Right ventricle myocardium inferior (tissue), 1 donor: ENCODE data around the gene RAD51B. TPM values are rescaled to one million over a fixed set of nuclear protein-coding genes. Genes with fewer than 3 reads are reported as not detected.
"Not testable (repeated sequence)": the region's sequence is repeated elsewhere in the genome, so short reads cannot be mapped to it uniquely, and the experiment has no call there.

Experiments used
- ATAC-seq: fragments of 200-7000 bp; cut with Tn5 transposase; one replicate; pipeline ENCODE4 v1.9.1; 2020; ENCODE audit warnings: mild to moderate bottlenecking, moderate library complexity
- DNase-seq: peaks from one replicate; pipeline ENCODE4 v3.0.0; 2021; ENCODE audit errors: missing footprints
- intact Hi-C: fragments of 100-400 bp; cut with DNase I; formaldehyde crosslinking; loops from one replicate; pipeline ENCODE4 v1.11.0; 2022
- total RNA-seq: library from RNA; stranded (reverse); fragmentation: NEBNext Ultra II Directional; extraction: Animal tissue kit (Norgen Biotek cat#: 25700); gene quantifications from one replicate; pipeline ENCODE4 v1.2.1, GENCODE V29; 2021
- donor health status: DM: no; HTN: yes; CAD: no; lungs with severe emphysema.

RAD51B gene
- total RNA-seq, 1 donor from 2014 or later: 4.1 TPM

- no peak for ATAC-seq
- intact Hi-C loops: no loop called here
These were observed 345.1 kb downstream of the RAD51B start for GRCh38 chr14:68164711-68165113.

DNA sequence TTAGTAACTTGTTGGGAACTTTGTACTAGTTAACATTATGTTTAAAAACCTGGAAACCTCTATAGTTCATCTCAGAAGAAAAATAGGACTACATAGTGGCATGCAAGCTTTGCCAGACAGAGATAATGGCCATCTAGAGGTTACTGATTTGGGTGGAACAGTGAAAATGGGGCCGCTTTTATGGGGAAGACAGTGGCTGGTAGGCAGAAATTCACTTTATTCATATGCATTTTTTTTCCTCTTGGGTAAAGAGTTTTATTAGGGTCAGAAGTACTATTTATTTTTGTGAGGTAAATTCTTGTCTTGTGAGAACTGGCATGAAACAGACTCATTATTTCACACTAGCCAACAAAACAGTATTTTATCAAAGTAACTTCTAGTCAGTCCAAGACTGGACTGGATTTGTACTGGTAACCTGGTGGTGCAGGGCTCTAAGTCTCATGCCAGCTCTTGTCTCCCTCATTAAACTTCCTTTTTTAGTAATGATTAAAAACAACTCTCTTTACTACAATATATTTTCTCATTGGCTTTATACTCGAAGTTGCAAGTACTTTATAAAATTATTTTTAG, 345.8 kb downstream of the RAD51B start:
- no peak for DNase-seq
- intact Hi-C loops: no loop called here
- no peak for ATAC-seq

More at GRCh38 chr14:68164711-68165113, 345.1 kb downstream of the RAD51B start:
- DNase-seq: no peak

DNA sequence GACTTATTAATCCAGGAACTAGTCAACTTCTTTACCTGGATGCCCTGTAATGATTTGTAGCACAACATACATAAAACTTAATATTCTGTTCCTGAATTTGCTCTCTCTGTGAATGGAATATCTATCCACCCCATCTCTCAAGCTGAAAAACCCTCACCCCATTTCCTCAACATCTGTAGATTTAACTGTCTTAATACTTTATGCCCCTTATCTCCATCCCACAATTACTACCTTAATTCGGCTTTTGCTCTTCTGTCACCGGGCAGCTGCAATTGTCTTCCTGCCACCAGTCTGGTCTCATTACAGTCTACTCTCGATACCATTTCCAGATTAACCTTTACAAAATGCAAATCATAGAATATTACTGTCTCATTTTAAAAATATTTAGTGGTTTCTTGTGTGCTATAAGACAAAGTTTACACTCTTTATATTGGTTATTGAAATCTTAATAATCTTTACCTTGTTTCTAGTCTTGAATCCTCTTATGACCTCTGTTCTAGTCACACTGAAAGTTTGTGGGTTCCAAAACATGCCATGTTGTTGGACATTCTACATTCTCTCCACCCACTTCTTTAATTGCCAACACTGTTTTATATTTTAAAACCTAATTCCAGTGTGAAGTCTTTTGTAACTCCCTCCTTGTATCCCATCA, 347.3 kb downstream of the RAD51B start:
- intact Hi-C loops: no loop called here
- ATAC-seq (no peak), DNase-seq (no peak)

DNA sequence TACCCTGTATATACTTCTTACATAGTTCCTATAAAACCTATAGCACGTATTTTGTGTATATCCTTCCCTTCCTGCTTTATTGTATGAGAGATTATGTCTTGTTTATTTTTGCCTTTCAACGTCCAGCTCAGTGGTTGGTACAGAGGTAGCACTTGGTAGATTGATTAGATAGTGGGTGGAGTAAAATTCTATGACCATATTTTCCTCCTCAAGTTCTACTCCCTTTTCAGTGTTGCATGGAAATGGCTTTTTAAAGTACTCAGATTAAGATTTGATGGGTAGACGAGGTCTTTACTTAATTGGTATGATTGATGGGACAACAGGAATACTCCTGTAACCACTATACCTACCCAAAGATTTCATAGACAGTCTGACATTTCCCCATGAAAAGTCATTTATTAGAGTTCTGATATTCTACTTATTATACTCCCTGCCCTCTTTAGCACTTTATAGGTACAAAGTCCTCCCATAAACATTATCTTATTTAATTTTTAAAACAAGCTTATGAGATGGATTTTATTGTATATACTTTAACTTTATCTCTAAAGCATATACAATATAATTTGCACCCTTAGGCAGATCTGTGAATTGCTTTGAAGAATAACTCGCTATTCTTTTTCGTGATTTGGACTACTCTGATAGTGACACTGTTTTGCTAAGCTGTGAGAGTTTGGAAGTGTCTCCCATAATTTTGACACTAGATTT, 348.0 kb downstream of the RAD51B start:
- ATAC-seq (no peak), DNase-seq (no peak)
- intact Hi-C loops: no loop called here

DNA sequence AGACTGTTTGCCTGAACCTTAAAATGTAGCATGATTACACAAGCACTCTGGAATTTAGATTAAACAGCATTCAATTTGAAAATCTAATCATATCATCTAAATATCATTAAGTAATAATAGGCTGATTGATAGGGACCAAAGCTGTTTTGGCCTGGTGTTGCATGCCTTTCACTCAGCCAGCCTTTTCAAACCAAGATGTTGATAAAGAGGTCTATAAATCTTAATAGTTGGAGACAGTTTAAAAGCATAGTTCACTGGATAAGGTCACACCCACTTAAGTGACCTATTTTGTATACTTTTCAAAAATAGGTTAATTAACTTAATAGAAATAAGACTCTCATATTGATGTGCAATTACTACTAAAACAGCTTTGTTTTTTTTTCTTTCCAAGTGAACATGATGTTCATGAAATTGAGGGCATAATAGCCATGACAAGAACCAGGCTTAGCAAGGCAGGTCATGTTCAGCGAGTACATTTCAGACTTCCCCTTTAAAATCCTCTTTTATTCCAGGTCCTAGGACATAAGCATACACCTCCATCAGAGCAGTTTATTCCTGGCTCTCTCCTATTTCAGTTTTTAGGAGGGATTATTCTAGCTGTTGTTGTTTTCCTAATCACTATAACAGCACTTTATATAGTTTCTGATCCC, 349.0 kb downstream of the RAD51B start:
- no peak for ATAC-seq
- DNase-seq: no peak
- intact Hi-C loops: no loop called here

DNA sequence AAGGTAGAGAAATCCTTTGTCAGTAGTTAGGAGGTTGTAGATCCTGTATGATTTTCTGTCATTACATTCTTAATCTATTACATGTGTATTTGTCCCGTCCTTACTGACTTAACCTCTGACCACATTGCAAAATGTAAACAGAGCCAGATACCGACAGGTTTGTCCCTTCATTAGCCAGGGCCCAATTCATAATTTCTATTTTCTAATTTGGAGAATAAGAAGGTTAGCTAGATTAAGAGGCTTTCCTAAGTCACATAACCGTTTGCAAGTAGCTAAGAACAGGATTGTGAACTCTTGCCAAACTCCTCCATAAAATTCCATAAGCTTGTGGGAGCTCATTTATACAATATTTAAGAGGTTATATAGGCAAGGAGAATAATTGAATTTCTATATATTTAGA, 352.6 kb downstream of the RAD51B start:
- no peak for ATAC-seq
- DNase-seq: no peak
- intact Hi-C loops: no loop called here

DNA sequence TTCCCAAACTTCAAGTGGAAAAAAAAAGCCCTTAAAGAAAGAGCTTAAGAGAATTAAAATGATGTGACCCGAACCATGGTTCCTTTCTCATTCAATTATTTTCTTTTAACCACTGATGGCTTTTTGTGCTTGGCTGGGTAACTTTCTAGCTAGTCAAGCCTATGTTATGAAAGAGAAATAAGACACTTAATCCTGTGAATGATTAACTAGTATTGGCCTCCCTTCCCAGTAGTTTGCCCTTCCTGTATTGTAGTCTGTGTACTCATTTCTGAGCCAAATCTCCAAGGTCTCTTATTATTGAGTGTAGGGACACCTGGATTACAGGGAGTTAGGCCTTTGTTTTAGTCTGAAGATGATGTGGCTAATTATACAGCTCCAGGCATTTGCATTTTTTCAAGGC, 353.0 kb downstream of the RAD51B start:
- intact Hi-C loops: no loop called here
- DNase-seq (no peak), ATAC-seq (no peak)

- DNase-seq (no peak), ATAC-seq (no peak)
- intact Hi-C loops: no loop called here
These were observed 353.8 kb downstream of the RAD51B start for GRCh38 chr14:68173227-68173972.

DNA sequence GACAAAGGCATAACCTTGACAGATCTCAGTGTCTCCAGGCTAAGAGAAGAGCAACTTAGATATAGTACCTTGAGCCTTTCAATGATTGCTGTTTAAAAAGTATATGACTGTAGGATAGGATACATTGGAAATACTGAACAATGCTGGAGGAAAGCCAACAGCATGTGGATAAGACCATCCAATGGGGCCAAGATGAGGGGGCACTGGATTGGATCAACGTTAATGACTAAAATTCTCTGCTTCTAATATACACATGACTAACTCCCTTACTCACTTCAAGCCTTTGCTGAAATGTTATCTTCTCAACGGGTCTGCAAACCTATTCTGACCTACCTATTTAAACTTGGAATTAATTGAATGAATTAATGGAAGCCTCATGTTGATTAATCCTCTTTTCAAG, 354.9 kb downstream of the RAD51B start:
- ATAC-seq: no peak
- intact Hi-C loops: no loop called here
- no peak for DNase-seq

GRCh38 chr14:68176687-68177086, 357.1 kb downstream of the RAD51B start:
- DNase-seq (no peak), ATAC-seq (no peak)
- intact Hi-C loops: no loop called here

- ATAC-seq: no peak
- intact Hi-C loops: no loop called here
These were observed 358.1 kb downstream of the RAD51B start for GRCh38 chr14:68177728-68178127.

DNA sequence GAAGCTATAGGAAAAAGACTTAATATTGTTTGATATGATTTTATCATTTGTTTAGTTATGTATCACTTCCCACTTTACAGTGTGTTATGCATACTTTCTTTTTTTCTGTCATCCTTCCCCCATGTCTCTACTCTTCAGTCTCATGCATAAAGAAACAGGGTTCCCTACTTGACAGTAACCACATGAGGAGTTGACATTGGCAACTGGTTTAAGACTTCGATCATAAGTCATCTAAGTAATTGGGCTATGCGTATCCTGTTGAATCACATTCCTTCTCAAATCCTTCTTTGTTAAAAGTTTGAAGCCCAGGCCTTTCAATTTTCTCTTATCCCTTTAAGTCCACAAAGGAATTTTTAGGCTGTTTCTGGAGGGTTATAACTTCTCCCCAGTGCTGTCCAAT, 358.7 kb downstream of the RAD51B start:
- ATAC-seq (no peak), DNase-seq (no peak)
- intact Hi-C loops: no loop called here

More at GRCh38 chr14:68177728-68178127, 358.1 kb downstream of the RAD51B start:
- no peak for DNase-seq

GRCh38 chr14:68181519-68182326, 362.1 kb downstream of the RAD51B start:
- no peak for ATAC-seq

DNA sequence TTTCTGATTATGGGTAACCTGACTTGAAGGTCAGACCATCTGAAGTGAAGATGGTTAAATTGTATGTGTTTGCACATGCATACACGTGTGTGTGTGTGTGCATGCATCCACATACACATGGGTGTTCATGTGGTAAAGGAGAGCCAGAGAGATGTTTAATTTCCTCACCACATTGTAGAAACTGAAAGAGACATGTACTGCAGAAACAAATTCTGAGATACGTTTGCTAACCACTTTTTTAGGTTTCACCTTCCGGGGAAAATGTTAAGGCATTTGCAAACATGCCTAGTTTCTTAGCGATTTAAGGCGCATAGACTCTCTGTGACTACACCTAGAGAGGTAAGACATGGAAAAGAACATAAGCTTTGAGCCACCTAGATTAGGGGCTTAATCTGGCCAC, 362.9 kb downstream of the RAD51B start:
- DNase-seq: no peak
- ATAC-seq: no peak
- intact Hi-C loops: no loop called here

More at GRCh38 chr14:68181519-68182326, 362.1 kb downstream of the RAD51B start:
- no peak for DNase-seq
- intact Hi-C loops: no loop called here

GRCh38 chr14:68186500-68187276, 367.1 kb downstream of the RAD51B start:
- ATAC-seq, DNase-seq, intact Hi-C loops: not testable (repeated sequence)

- DNase-seq (no peak), ATAC-seq (no peak)
- intact Hi-C loops: no loop called here
These were observed 368.6 kb downstream of the RAD51B start for GRCh38 chr14:68188174-68188573.

- DNase-seq (no peak), ATAC-seq (no peak)
- intact Hi-C loops: no loop called here
These were observed 370.5 kb downstream of the RAD51B start for GRCh38 chr14:68190032-68190431.
